Measurements from ENCODE around the gene TEKTIP1.

TEKTIP1 gene

GRCh38 chr19:3520166-3521103 lies 18.5 kb upstream of the TEKTIP1 start:
- Histone ChIP-seq H3K9ac (ENCODE audit: low read depth, low read length) (no peak overlapping the region), H3K4me3 (ENCODE audit: low read depth in 1 of 2, low read length in 2 of 2) (no peak overlapping the region), H3K79me2 (ENCODE audit: insufficient read depth, low read length) (peaks cover 84% of the 10 kb centered on the region), H3K36me3 (ENCODE audit: insufficient read depth, low read length) (peaks cover 82% of the 10 kb centered on the region), H2AFZ (ENCODE audit: low read depth, low read length) (no peak overlapping the region), H3K27me3 (ENCODE audit: insufficient read depth, low read length, poor library complexity) (no peaks in the 10 kb centered on the region), H3K27ac (ENCODE audit: low read length) (no peak overlapping the region), H4K20me1 (ENCODE audit: insufficient read depth, low read length) (peaks cover 88% of the 10 kb centered on the region), H3K4me1 (ENCODE audit: insufficient read depth, low read length) (no peaks in the 10 kb centered on the region), H3K9me3 (ENCODE audit: insufficient read depth, low read length, severe bottlenecking) (no peaks in the 10 kb centered on the region), H3K4me2 (ENCODE audit: insufficient read depth, low read length) (no peak overlapping the region)
- TF ChIP-seq, protein P1, sequence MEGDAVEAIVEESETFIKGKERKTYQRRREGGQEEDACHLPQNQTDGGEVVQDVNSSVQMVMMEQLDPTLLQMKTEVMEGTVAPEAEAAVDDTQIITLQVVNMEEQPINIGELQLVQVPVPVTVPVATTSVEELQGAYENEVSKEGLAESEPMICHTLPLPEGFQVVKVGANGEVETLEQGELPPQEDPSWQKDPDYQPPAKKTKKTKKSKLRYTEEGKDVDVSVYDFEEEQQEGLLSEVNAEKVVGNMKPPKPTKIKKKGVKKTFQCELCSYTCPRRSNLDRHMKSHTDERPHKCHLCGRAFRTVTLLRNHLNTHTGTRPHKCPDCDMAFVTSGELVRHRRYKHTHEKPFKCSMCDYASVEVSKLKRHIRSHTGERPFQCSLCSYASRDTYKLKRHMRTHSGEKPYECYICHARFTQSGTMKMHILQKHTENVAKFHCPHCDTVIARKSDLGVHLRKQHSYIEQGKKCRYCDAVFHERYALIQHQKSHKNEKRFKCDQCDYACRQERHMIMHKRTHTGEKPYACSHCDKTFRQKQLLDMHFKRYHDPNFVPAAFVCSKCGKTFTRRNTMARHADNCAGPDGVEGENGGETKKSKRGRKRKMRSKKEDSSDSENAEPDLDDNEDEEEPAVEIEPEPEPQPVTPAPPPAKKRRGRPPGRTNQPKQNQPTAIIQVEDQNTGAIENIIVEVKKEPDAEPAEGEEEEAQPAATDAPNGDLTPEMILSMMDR (IDR thresholded peaks at IDR 0.05; ENCODE audit: borderline replicate concordance, extremely low read depth, low read length, poor library complexity, severe bottlenecking): no peak
- no peak for TF ChIP-seq EZH2 (IDR thresholded peaks at IDR 0.05; ENCODE audit: borderline replicate concordance, low read depth, low read length, severe bottlenecking)
- DNase-seq: no peak
- ATAC-seq (ENCODE audit: insufficient read depth, low read depth): no peak

- no peaks in the 10 kb centered on the region for H3K4me1 ChIP-seq (ENCODE audit: insufficient read depth, low read length)
- H3K9ac ChIP-seq (ENCODE audit: low read depth, low read length): no peak overlapping the region
- H3K4me3 ChIP-seq (ENCODE audit: low read depth in 1 of 2, low read length in 2 of 2): no peak overlapping the region
- no peak for ATAC-seq (ENCODE audit: insufficient read depth, low read depth)
- no peak for DNase-seq
- no peak overlapping the region for H3K4me2 ChIP-seq (ENCODE audit: insufficient read depth, low read length)
- peaks cover 83% of the 10 kb centered on the region for H4K20me1 ChIP-seq (ENCODE audit: insufficient read depth, low read length)
- H3K27me3 ChIP-seq (ENCODE audit: insufficient read depth, low read length, poor library complexity): no peaks in the 10 kb centered on the region
- no peak overlapping the region for H3K27ac ChIP-seq (ENCODE audit: low read length)
- peaks cover 84% of the 10 kb centered on the region for H3K36me3 ChIP-seq (ENCODE audit: insufficient read depth, low read length)
- no peak for TF ChIP-seq EZH2 (IDR thresholded peaks at IDR 0.05; ENCODE audit: borderline replicate concordance, low read depth, low read length, severe bottlenecking)
- TF ChIP-seq, protein P1 (IDR thresholded peaks at IDR 0.05; ENCODE audit: borderline replicate concordance, extremely low read depth, low read length, poor library complexity, severe bottlenecking): no peak
- no peaks in the 10 kb centered on the region for H3K9me3 ChIP-seq (ENCODE audit: insufficient read depth, low read length, severe bottlenecking)
- H3K79me2 ChIP-seq (ENCODE audit: insufficient read depth, low read length): peaks cover 78% of the 10 kb centered on the region
- no peak overlapping the region for H2AFZ ChIP-seq (ENCODE audit: low read depth, low read length)
Measured at GRCh38 chr19:3521104-3521445, 17.9 kb upstream of the TEKTIP1 start.

DNA sequence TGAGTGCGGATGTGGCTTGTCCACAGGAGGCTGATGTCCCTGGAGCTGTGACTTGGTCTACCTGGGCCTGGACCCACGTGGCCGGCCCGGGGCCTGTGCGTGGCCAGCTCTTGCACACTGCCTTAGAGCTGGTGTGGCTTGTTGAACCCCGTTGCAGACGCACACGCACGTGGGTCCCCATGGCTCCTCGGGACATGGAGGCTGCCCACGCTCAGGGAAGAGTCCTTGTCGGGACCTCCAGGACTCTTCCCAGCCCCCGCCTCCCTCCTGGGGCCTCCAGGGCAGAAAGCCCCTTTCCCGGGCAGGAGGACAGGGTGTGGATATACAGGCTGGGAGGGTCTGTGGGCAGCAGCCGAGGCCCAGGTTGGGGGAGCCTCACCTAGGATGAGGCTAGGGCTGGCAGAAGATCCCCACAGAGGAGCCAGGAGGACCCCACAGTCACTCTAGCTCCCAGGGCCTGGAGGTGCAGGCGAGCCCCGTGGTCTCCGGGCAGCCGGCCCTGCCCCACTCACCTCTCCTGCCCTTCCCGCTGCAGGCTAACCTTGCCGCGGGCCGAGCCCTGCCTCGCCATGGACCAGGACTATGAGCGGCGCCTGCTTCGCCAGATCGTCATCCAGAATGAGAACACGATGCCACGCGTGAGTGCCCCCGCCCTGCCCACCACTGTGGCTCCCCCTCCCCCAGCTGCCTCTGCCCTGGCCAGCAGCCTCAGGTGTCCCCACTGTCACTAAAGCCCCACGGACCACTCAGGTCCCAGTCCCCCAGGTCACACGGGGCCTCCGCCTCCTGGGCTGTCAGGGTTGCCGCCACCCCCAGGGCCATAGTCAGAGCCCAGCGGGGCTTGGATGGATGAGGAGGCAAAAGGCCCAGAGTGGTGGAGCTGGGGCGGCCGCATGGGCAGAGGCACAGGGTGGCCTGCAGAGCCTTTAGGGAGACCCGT lies 16.3 kb upstream of the TEKTIP1 start:
- DNase-seq (no peak), ATAC-seq (ENCODE audit: insufficient read depth, low read depth) (no peak)
- Histone ChIP-seq H2AFZ (ENCODE audit: low read depth, low read length) (no peak overlapping the region), H3K9ac (ENCODE audit: low read depth, low read length) (no peak overlapping the region), H3K9me3 (ENCODE audit: insufficient read depth, low read length, severe bottlenecking) (no peaks in the 10 kb centered on the region), H3K4me1 (ENCODE audit: insufficient read depth, low read length) (no peaks in the 10 kb centered on the region), H3K79me2 (ENCODE audit: insufficient read depth, low read length) (peaks cover 62% of the 10 kb centered on the region), H3K27ac (ENCODE audit: low read length) (no peak overlapping the region), H3K4me2 (ENCODE audit: insufficient read depth, low read length) (no peak overlapping the region), H3K4me3 (ENCODE audit: low read depth in 1 of 2, low read length in 2 of 2) (no peak overlapping the region), H4K20me1 (ENCODE audit: insufficient read depth, low read length) (peaks cover 76% of the 10 kb centered on the region), H3K27me3 (ENCODE audit: insufficient read depth, low read length, poor library complexity) (no peaks in the 10 kb centered on the region), H3K36me3 (ENCODE audit: insufficient read depth, low read length) (peaks cover 92% of the 10 kb centered on the region)
- no peak for TF ChIP-seq EZH2 (IDR thresholded peaks at IDR 0.05; ENCODE audit: borderline replicate concordance, low read depth, low read length, severe bottlenecking)
- TF ChIP-seq, protein P1 (IDR thresholded peaks at IDR 0.05; ENCODE audit: borderline replicate concordance, extremely low read depth, low read length, poor library complexity, severe bottlenecking): no peak
